Measurements from ENCODE around the gene BBS7. TPM values are rescaled to one million over a fixed set of nuclear protein-coding genes. Genes with fewer than 3 reads are reported as not detected.
A peak's percentile ranks its signal among the peaks of the same experiment; 100 is the strongest.

BBS7 gene
- total RNA-seq, 1 donor, result 29.4 TPM

DNA sequence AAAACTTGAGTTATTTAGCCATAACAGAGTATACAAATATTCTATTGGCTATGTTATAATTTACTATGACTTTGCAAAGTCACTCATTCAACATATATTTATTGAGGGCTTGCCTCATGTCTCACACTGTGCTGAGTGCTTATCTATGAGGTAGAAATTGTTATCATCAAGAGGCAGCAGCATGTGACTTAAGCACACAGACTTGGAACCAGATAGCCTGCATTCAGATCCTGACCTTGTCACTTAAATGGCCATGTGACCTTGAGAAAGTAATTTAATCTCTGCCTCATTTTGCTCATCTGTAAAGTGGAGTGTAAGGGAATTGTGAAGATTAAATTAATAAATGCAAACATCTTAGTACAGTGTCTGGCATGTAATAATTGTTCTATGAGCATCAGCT, 79.3 kb downstream of the BBS7 start:
- DNase-seq (ENCODE audit: low read depth), result no peak
- TF ChIP-seq, protein P1, sequence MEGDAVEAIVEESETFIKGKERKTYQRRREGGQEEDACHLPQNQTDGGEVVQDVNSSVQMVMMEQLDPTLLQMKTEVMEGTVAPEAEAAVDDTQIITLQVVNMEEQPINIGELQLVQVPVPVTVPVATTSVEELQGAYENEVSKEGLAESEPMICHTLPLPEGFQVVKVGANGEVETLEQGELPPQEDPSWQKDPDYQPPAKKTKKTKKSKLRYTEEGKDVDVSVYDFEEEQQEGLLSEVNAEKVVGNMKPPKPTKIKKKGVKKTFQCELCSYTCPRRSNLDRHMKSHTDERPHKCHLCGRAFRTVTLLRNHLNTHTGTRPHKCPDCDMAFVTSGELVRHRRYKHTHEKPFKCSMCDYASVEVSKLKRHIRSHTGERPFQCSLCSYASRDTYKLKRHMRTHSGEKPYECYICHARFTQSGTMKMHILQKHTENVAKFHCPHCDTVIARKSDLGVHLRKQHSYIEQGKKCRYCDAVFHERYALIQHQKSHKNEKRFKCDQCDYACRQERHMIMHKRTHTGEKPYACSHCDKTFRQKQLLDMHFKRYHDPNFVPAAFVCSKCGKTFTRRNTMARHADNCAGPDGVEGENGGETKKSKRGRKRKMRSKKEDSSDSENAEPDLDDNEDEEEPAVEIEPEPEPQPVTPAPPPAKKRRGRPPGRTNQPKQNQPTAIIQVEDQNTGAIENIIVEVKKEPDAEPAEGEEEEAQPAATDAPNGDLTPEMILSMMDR (IDR thresholded peaks at IDR 0.05; ENCODE audit: insufficient read depth, low read depth, low read length), result no peak
- H3K4me3 ChIP-seq (ENCODE audit: low read depth, low read length), result no peak overlapping the region

DNA sequence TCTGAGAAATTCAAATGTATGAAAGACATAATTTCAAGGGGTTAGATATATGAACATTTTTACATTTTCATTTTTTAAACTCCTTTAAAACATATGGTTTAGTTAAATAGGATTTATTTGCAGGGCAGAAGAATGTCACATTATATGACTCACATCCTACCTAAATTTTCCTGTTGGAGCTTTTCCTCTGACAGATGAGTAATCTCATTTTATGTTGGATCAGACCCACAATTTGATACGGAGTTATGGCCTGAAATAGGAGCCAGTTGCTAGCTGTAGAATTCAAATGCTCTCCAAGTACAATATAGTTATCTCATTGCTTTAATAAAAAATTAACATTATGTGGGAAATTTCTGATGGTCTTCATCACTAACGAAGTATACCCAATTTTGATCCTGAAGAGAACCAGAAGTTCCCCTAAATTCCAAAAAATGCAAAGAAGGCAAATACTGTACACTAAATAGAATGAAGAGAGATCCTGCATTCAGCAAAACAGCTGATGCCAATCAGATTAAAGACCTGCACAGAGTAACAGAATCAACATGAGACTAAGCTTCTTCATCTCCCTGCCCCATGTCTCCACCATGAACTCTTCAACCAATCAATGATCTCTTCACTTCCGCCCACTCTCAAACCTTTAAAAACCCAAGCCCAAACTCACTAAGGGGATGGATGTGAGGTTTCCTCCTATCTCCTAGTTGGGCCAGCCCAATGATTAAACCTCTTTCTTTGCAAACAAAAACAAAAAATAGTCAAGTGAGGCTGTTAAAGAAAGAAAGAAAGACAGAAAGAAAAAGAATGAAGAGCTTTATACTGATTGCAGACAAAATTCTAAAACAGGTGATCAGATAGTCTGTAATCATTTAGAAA, 80.1 kb downstream of the BBS7 start:
- no peak overlapping the region for H3K4me3 ChIP-seq (ENCODE audit: low read depth, low read length)
- TF ChIP-seq, protein P1 (IDR thresholded peaks at IDR 0.05; ENCODE audit: insufficient read depth, low read depth, low read length), result no peak
- DNase-seq (ENCODE audit: low read depth), result peak; percentile 49

DNA sequence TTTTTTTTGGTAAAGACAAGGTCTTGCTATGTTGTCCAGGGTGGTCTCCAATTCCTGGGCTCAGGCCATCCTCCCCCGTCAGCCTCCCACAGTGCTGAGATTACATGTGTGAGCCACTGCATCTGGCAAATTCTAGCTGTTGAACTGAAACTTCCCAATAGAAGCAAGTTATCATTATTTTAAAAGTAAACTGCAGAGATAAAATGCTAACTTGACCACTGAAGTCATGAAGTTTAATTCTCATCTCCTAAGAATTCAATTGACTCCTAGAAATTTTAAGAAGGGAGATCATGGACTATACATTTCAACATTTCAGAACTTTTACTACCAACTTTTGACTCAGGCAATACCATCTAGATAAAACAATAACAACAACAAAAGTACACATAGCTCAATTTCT, 80.8 kb downstream of the BBS7 start:
- no peak for DNase-seq (ENCODE audit: low read depth)
- TF ChIP-seq, protein P1 (IDR thresholded peaks at IDR 0.05; ENCODE audit: insufficient read depth, low read depth, low read length), result no peak
- no peak overlapping the region for H3K4me3 ChIP-seq (ENCODE audit: low read depth, low read length)

DNA sequence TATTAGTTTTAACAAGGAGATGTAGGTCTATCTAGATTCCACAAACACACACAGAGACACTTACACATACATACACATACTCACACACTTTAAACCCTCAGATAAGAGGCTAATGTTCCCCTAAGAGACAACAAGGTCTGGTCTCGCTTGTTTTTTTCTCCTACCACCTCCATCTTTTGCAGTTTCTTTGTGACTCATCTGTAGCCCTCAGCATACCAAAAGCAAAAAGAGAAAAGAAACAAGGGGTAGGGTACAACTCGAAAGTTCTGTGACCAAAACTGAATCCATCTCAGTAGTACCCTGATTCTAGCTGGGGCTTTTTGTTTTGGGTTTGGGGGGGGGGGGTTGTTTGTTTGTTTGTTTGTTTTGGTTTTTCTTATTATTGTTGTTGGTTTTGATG, 81.4 kb downstream of the BBS7 start:
- no peak for DNase-seq (ENCODE audit: low read depth)
- no peak overlapping the region for H3K4me3 ChIP-seq (ENCODE audit: low read depth, low read length)
- TF ChIP-seq, protein P1 (IDR thresholded peaks at IDR 0.05; ENCODE audit: insufficient read depth, low read depth, low read length), result no peak

DNA sequence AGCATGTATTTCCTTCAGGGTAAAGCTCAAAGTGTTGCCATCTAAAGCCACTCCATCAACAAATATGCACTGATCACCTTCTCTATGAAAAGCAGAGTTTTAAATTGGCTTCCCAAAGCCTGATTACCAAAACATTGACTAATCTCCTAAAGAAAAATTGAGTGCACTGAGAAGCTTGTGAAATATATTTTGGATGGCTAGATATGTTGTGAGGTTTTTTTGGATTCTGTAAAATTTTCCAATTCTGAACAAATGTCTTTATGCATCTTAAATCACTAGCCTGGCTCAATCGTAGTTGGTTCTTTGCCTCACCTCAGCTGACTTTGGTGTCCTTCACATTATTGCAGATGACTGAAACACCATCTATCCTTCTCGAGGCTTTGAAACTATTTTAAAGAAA, 84.1 kb downstream of the BBS7 start:
- TF ChIP-seq, protein P1 (IDR thresholded peaks at IDR 0.05; ENCODE audit: insufficient read depth, low read depth, low read length), result no peak
- H3K4me3 ChIP-seq (ENCODE audit: low read depth, low read length), result no peak overlapping the region
- no peak for DNase-seq (ENCODE audit: low read depth)

DNA sequence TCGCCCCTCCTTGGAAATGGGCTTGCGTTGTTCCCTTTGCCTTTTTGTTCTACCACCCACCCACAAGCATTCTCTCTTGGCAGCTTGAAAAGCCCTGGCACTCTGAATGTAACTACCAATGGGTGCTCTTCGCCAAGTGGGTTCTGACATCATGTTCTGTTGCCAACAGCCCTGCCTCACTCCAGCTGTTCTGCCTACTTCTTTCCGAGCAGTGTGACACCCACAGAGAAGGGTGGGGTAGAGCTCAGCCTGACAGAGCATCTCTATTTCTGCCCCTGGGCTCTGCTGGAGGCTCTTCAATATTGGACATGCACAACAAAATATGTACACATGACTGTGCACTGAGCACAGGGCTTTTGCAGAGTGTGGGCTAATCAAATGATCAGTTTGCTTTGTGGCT, 84.8 kb downstream of the BBS7 start:
- DNase-seq (ENCODE audit: low read depth), result no peak
- TF ChIP-seq, protein P1 (IDR thresholded peaks at IDR 0.05; ENCODE audit: insufficient read depth, low read depth, low read length), result no peak
- H3K4me3 ChIP-seq (ENCODE audit: low read depth, low read length), result no peak overlapping the region
